ENCODE results near the gene GSTM2.
"Not testable (repeated sequence)": the region's sequence is repeated elsewhere in the genome, so short reads cannot be mapped to it uniquely, and the experiment has no call there.

The GSTM2 gene

DNA sequence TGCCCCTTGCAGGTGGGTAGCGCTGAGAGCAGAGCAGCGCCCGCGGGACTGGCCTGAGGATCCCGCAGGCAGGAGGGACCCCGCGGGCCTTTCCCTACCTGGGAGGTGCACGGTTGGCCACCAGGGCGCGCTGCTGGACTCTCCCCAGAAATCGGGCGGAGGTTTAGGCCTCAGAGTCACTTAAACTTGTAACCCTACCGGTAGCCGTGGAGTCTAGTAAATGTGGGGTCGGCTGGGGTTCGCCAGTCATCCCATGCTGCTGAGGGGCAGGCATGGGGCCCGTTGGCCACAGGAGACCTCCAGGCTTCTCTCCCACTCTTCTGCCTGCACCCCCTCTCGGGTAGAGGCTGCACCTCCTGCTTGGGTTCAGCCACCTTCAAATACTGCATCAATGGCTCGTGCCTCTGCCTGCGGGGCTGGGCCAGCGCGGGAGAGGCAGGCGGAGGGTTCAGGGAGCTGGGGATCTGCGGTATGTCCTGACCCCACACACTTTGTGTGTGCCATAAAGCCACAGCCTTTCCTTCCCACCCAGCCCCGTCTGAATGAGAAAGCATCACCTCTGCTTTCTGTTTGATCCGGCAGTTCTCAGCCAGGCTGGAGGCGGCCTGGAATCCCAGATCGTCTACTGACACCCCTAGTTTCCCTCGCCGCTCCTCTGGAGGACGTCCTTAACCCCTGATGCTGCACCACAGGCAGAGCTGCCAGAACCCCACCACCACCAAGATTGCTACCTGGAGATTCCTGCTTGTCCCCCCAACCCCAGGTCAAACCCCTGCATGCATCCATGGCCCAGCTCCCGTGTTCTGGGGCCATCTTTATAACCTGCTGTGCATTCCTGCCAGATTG, 24.2 kb upstream of the GSTM2 start:
- in situ Hi-C loops (cut with MboI; ENCODE audit: low sequenced_read_pairs), result no loop called here

- in situ Hi-C loops (cut with MboI; ENCODE audit: low sequenced_read_pairs), result no loop called here
Measured at GRCh38 chr1:109644670-109645069, 23.2 kb upstream of the GSTM2 start.

DNA sequence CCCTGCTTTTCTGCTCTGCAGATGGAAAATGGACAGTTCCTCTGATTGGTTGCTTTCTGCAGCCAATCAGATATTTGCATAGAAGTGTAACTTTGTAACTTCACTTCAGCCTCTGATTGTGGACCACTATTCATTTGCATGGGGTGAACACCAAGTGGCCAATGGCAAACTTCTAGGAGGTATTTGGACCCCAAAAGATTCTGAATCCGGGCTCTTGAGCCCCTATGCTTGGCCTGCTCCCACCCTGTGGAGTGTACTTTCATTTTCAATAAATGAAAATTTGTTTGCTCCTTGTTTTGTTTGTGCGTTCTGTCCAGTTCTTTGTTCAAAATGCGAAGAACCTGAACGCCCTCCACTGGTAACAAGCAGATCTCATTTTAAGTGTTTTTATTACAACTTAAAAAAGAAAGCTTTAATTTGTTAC, 18.4 kb upstream of the GSTM2 start:
- in situ Hi-C loops (cut with MboI; ENCODE audit: low sequenced_read_pairs), result no loop called here

GRCh38 chr1:109650609-109651008, 17.2 kb upstream of the GSTM2 start:
- in situ Hi-C loops (cut with MboI; ENCODE audit: low sequenced_read_pairs), result no loop called here

DNA sequence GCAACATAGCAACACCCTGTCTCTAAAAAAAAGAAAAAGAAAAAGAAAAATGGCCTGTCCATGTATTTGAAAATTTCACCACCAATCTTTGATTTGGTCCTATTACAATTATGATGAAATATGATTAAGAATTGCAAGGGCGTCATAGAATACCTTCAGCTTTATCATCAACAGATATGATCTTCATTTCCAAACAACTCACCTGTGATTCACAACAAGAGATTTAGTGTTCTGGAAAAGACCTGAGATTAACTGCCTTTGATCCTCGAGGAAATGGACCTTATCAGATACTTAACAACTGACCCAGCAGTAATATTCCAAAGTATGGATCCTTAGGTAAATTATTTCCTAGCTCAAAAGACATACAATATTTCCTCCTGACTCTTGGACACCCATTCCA, 15.5 kb upstream of the GSTM2 start:
- in situ Hi-C loops (cut with MboI; ENCODE audit: low sequenced_read_pairs), result no loop called here

DNA sequence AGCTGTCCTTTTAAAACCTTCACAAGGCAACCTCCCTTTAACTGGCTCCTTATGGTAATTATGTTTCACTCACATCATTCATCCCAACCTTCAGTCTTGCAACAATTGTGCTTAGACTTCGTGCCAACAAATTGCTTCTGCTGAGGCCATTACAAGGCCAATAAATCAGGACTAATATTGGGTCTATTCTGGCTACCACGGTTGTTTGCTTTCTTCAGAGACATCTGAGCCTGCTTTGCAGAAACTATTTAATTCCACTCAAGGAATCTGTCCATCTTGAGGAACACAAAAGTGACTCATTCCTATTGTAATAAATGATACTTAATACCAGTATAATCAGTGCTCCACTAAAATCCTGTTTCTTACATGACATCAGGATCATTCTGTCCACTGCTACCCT, 14.6 kb upstream of the GSTM2 start:
- in situ Hi-C loops (cut with MboI; ENCODE audit: low sequenced_read_pairs), result no loop called here

- in situ Hi-C loops (cut with MboI; ENCODE audit: low sequenced_read_pairs), result no loop called here
Measured at GRCh38 chr1:109654519-109654918, 13.3 kb upstream of the GSTM2 start.

DNA sequence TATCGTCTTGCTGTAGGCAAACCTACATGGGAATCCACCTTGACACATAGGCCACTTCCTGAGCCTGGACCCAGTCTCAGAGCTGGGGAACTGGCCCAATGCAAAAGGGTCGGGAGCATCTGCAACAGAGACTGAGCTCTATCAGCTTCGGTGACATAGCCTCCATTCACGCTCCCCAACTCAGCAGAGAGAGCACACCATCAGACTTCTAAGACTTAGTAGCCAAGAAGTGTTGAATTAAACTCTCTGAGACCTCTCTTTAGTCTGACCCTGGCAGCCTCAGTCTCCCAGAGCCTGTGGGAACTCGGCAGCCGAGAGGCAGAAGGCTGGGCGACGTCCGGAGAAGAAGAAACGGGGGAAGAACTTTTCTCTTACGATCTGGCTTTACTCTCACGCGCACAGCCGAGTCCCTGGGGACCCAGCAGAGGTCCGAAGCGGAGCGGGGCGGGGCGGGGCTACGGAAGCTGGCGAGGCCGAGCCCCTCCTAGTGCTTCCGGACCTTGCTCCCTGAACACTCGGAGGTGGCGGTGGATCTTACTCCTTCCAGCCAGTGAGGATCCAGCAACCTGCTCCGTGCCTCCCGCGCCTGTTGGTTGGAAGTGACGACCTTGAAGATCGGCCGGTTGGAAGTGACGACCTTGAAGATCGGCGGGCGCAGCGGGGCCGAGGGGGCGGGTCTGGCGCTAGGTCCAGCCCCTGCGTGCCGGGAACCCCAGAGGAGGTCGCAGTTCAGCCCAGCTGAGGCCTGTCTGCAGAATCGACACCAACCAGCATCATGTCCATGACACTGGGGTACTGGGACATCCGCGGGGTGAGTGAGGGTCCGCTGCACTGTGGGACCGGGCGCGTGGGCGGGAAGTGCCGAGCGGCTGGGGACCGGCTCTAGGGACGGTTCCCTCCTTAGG, 12.0 kb upstream of the GSTM2 start, which contains the start of gene GSTM4:
Gene GSTM4 (plus strand): TSS at position 485 of the 905 bp plus-strand sequence. CDS start 291 bp downstream, at position 776.
- in situ Hi-C loops (cut with MboI; ENCODE audit: low sequenced_read_pairs), result no loop called here

DNA sequence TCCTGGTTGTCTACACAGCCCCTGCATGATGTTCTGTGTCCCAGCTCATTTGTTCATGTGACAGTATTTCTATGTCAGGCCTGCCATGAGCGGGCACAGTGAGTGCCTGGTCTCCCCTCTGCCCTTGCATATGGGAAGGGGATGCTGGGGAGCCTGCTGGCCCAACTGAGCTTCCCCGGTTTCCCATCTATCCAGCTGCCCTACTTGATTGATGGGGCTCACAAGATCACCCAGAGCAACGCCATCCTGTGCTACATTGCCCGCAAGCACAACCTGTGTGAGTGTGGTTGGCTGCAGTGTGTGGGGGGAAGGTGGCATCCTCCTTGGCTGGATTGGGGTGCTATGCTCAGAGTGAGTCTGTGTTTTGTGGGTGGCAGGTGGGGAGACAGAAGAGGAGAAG, 10.5 kb upstream of the GSTM2 start:
- in situ Hi-C loops (cut with MboI; ENCODE audit: low sequenced_read_pairs), result no loop called here

GRCh38 chr1:109657970-109658369, 9.9 kb upstream of the GSTM2 start:
- in situ Hi-C loops (cut with MboI; ENCODE audit: low sequenced_read_pairs), result no loop called here

DNA sequence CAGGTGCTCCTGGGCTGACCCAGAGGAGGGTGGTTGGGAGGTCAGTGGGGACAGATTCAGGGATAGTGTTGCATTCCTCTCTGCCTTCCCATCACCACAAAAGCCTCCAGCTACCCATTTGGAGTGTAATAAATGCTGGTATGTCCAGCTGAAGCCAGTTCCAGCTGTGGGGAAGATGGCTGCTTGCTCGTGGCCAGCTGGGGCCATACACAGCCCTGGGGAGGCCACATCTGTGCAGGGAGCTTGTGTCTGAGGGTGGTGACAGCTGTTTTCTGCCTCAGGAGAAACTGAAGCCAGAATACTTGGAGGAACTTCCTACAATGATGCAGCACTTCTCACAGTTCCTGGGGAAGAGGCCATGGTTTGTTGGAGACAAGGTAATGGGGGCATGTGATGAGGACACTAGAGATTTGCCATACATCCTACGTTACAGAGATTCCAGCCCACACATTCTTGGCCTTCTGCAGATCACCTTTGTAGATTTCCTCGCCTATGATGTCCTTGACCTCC, 9.3 kb upstream of the GSTM2 start:
- in situ Hi-C loops (cut with MboI; ENCODE audit: low sequenced_read_pairs), result no loop called here

GRCh38 chr1:109659145-109659544, 8.7 kb upstream of the GSTM2 start:
- in situ Hi-C loops (cut with MboI; ENCODE audit: low sequenced_read_pairs), result no loop called here

- in situ Hi-C loops (cut with MboI; ENCODE audit: low sequenced_read_pairs), result no loop called here
Measured at GRCh38 chr1:109659997-109660690, 7.7 kb upstream of the GSTM2 start.

GRCh38 chr1:109660691-109661026, 7.2 kb upstream of the GSTM2 start:
- in situ Hi-C loops (cut with MboI; ENCODE audit: low sequenced_read_pairs), result not testable (repeated sequence)

GRCh38 chr1:109661391-109661790, 6.5 kb upstream of the GSTM2 start:
- in situ Hi-C loops (cut with MboI; ENCODE audit: low sequenced_read_pairs), result no loop called here

GRCh38 chr1:109664671-109665070, 3.2 kb upstream of the GSTM2 start:
- in situ Hi-C loops (cut with MboI; ENCODE audit: low sequenced_read_pairs), result no loop called here

DNA sequence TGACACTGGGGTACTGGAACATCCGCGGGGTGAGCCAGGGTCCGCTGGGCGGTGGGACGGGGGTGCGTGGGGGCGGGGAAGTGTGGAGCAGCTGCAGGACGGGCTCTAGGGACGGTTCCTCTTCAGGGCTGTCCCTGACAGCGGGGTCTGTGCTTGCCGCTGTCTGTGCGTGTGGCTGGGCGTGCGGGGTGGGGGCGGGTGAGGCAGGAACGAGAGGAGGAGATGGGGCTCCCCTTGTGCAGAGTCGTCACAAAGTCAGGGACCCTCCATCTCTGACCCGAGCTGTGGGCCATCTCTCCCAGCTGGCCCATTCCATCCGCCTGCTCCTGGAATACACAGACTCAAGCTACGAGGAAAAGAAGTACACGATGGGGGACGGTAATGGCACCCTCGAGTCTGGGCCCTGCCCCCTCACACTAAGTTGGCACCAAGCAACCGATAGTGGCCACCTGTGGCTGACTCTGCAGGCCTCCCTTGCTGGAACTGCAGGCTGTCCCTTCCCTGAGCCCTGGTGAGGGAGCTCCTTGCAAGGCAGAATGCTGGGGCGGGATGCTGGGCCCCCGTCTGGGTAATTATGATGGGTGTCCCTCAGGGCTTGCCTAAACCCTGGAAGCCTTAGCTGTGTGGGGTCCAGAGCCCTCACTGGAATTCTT, 392 bp downstream of the GSTM2 start:
- in situ Hi-C loops (cut with MboI; ENCODE audit: low sequenced_read_pairs), result no loop called here

- in situ Hi-C loops (cut with MboI; ENCODE audit: low sequenced_read_pairs), result no loop called here
Measured at GRCh38 chr1:109669246-109669948, 1.5 kb downstream of the GSTM2 start.

DNA sequence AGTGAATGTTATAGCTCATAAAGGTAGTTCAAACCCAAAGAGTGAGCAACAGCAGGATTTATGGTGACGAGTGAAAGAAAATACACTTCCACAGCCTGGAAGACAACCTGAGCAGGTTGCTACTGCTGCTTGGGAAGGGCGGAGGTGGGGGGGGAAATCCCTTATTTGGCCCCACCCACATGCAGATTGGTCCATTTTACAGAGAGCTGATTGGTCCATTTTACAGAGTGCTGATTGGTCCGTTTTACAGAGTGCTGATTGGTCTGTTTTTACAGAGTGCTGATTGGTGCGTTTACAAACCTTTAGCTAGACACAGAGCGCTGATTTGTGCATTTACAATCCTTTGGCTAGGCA, 2.1 kb downstream of the GSTM2 start:
- in situ Hi-C loops (cut with MboI; ENCODE audit: low sequenced_read_pairs), result not testable (repeated sequence)

DNA sequence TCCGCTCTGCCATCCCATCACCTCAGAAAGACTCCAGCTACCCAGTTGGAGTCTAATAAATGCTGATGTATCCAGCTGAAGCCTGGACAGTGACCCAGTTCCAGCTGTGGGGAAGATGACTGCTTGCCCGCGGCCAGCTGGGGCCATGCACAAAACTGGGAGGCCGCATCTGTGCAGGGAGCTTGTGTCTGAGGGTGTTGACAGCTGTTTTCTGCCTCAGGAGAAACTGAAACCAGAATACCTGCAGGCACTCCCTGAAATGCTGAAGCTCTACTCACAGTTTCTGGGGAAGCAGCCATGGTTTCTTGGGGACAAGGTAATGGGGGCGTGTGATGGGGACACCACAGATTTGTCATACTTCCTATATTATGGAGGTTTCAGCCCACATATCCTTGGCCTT, 3.2 kb downstream of the GSTM2 start:
- in situ Hi-C loops (cut with MboI; ENCODE audit: low sequenced_read_pairs), result no loop called here

Measured in hTERT RPE-1 (cell line).